Measurements from ENCODE around the gene ANKRD34A.

DNA sequence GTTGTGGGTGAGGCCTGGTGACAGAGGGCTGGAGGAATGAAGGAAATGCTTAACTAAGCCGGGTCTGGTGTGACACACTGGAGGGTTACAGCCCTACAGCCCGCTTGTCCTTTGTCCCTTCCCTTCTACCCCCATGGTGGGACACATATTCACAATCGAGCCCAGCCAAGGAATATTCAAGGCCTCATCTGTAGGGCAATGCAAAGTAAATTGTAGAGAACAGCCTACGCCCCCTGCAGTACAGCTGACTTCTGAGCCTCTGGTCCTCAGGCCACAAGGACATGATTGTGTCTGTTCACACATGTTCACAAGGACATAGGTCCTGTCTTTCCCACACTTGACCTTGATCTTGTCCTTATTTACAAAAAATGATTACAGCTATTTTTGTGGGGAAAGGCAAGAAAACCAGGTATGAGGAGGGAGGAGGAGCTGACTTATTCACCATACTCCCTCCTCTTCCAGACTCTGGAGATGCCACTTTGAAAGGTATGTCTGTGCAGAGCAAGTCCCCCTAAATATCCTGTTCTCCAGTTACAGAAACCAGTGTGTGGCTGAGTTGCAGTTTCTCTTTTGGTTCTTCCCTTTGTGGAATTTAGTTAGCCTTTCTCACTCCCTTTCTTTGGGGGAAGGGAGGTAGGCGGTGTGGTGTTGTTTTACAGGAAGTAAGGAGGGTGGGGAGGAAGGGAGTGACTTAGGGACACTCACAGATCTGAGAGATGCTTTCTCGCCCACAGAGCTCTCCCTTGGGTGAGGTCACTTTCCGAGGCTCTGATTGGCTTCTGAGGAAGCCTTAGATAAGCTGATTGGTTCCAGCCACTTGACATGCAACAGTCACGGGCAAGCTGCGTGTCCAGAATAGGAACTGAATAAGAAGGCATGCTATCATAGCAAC lies 14.7 kb upstream of the ANKRD34A start:
- TF ChIP-seq, protein P1, sequence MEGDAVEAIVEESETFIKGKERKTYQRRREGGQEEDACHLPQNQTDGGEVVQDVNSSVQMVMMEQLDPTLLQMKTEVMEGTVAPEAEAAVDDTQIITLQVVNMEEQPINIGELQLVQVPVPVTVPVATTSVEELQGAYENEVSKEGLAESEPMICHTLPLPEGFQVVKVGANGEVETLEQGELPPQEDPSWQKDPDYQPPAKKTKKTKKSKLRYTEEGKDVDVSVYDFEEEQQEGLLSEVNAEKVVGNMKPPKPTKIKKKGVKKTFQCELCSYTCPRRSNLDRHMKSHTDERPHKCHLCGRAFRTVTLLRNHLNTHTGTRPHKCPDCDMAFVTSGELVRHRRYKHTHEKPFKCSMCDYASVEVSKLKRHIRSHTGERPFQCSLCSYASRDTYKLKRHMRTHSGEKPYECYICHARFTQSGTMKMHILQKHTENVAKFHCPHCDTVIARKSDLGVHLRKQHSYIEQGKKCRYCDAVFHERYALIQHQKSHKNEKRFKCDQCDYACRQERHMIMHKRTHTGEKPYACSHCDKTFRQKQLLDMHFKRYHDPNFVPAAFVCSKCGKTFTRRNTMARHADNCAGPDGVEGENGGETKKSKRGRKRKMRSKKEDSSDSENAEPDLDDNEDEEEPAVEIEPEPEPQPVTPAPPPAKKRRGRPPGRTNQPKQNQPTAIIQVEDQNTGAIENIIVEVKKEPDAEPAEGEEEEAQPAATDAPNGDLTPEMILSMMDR (IDR thresholded peaks at IDR 0.05): peak; percentile 67
- TF ChIP-seq ZFX (IDR thresholded peaks at IDR 0.05; ENCODE audit: borderline replicate concordance): no peak
